GM18873 (cell line): ENCODE measurements around the gene UBE2B.
A peak's percentile ranks its signal among the peaks of the same experiment; 100 is the strongest.

Experiments
- ATAC-seq: cut with Tn5 transposase; IDR thresholded peaks from one replicate; pipeline ENCODE4 v1.9.1; 2021; ENCODE audit warnings: mild to moderate bottlenecking, moderate library complexity, moderate number of reproducible peaks; ENCODE audit not compliant: unreplicated experiment, low FRiP score

The UBE2B gene

GRCh38 chr5:134436523-134437339 is 65.4 kb downstream of the UBE2B start:
- peak; percentile 78 for ATAC-seq

GRCh38 chr5:134437340-134437846 is 66.0 kb downstream of the UBE2B start:
- ATAC-seq = no peak

- ATAC-seq = no peak
Observed at GRCh38 chr5:134437847-134438581, 66.6 kb downstream of the UBE2B start.

- ATAC-seq = no peak
Observed at GRCh38 chr5:134438721-134439123, 67.4 kb downstream of the UBE2B start.

- ATAC-seq = no peak
Observed at GRCh38 chr5:134439210-134439654, 67.9 kb downstream of the UBE2B start.

GRCh38 chr5:134440201-134440755 is 68.9 kb downstream of the UBE2B start:
- no peak for ATAC-seq
